Ascending aorta (tissue), 2 donors: ENCODE measurements around the gene FST. TPM values are rescaled to one million over a fixed set of nuclear protein-coding genes. Genes with fewer than 3 reads are reported as not detected.

ENCODE experiments used
- DNase-seq, 2 donors: peaks; one replicate each; pipeline ENCODE4 v3.0.0-alpha.2; 2019; ENCODE audit warnings: low spot score in 2 of 2
- H3K27ac ChIP-seq, 2 donors: fragments of 200-600 bp; sonication (generic); one replicate each; pipeline ENCODE4 v1.5.1; 2016 to 2017; ENCODE audit warnings: mild to moderate bottlenecking in 1 of 2
- H3K27me3 ChIP-seq: fragments of 200-600 bp; sonication (generic); one replicate; pipeline ENCODE4 v1.5.1; 2017
- H3K36me3 ChIP-seq, 2 donors: fragments of 200-600 bp; sonication (generic); one replicate each; pipeline ENCODE4 v1.5.1; 2016
- H3K4me1 ChIP-seq, 2 donors: fragments of 200-600 bp; sonication (generic); one replicate each; pipeline ENCODE4 v1.5.1; 2016 to 2017; ENCODE audit warnings: mild to moderate bottlenecking in 1 of 2
- H3K4me3 ChIP-seq, 2 donors: fragments of 200-600 bp; sonication (generic); one replicate each; pipeline ENCODE4 v1.5.1; 2016 to 2017; ENCODE audit warnings: mild to moderate bottlenecking in 1 of 2
- H3K9me3 ChIP-seq, 2 donors: fragments of 200-600 bp; sonication (generic); one replicate each; pipeline ENCODE4 v1.5.1; 2016
- CTCF ChIP-seq, 3 experiments: fragments of 200-600 bp in 2 of 3; fragments of 450-650 bp in 1 of 3; sonication (generic) in 2 of 3; IDR thresholded peaks; one replicate each; pipeline ENCODE4 v1.5.1; 2016 to 2019; ENCODE audit warnings: antibody characterized with exemption in 3 of 3, mild to moderate bottlenecking in 1 of 3, moderate library complexity in 1 of 3
- intact Hi-C: fragments of 100-400 bp; cut with DNase I; formaldehyde crosslinking; loops from one replicate; pipeline ENCODE4 v1.15.1; 2023
- total RNA-seq: library from RNA; depleted of rRNA; stranded (reverse); fragments of >200 nt; gene quantifications from one replicate; pipeline ENCODE4 v1.1.0, GENCODE V29; 2016

The FST gene
- total RNA-seq, 1 donor from 2014 or later, result 0.21 TPM

GRCh38 chr5:53507013-53507412 lies 26.6 kb downstream of the FST start:
- no peak overlapping the region for H3K27ac ChIP-seq
- no peaks in the 10 kb centered on the region for H3K36me3 ChIP-seq
- peaks cover 0 to 20% of the 10 kb centered on the region in 2 donors for H3K9me3 ChIP-seq
- no peaks in the 10 kb centered on the region for H3K4me1 ChIP-seq
- no peak for TF ChIP-seq CTCF (IDR thresholded peaks at IDR 0.05)
- H3K27me3 ChIP-seq, result no peaks in the 10 kb centered on the region
- no peak overlapping the region for H3K4me3 ChIP-seq
- no peak for DNase-seq
- intact Hi-C loops, result no loop called here

GRCh38 chr5:53508125-53508524 lies 27.7 kb downstream of the FST start:
- Histone ChIP-seq H3K4me1 (no peaks in the 10 kb centered on the region), H3K36me3 (no peaks in the 10 kb centered on the region), H3K27ac (no peak overlapping the region), H3K27me3 (no peaks in the 10 kb centered on the region), H3K4me3 (no peak overlapping the region), H3K9me3 (peaks cover 0 to 21% of the 10 kb centered on the region in 2 donors)
- intact Hi-C loops, result no loop called here
- DNase-seq, result no peak
- TF ChIP-seq CTCF (IDR thresholded peaks at IDR 0.05), result no peak

- TF ChIP-seq CTCF (IDR thresholded peaks at IDR 0.05), result no peak
- no peaks in the 10 kb centered on the region for H3K27me3 ChIP-seq
- DNase-seq, result no peak
- H3K27ac ChIP-seq, result no peak overlapping the region
- intact Hi-C loops, result no loop called here
- H3K4me3 ChIP-seq, result no peak overlapping the region
- no peaks in the 10 kb centered on the region for H3K4me1 ChIP-seq
- H3K9me3 ChIP-seq, result peaks cover 0 to 21% of the 10 kb centered on the region in 2 donors
- H3K36me3 ChIP-seq, result no peaks in the 10 kb centered on the region
These were observed 32.1 kb downstream of the FST start for GRCh38 chr5:53512539-53512938.

DNA sequence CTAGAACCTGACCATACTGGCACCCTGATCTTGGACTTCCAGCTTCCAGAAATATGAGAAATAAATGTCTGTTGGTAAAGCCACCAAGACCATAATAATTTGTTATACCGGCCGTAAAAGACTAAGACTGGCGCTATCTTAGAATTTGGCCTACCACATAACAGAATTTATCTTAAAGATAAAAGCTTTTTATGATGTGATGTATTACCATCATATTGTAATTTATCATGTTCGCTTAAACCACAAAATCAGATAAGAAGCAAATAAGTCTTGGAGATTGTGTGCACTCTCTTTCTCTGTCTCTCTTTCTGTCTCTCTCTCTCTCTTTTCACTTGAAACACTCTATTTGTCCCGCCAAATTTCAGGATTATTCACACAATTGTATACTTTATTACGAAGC lies 35.6 kb downstream of the FST start:
- Histone ChIP-seq H3K27me3 (no peaks in the 10 kb centered on the region), H3K36me3 (no peaks in the 10 kb centered on the region), H3K4me3 (no peak overlapping the region), H3K27ac (no peak overlapping the region), H3K9me3 (peaks cover 0 to 8% of the 10 kb centered on the region in 2 donors), H3K4me1 (no peaks in the 10 kb centered on the region)
- TF ChIP-seq CTCF (IDR thresholded peaks at IDR 0.05), result no peak
- no peak for DNase-seq
- intact Hi-C loops, result no loop called here

- Histone ChIP-seq H3K27me3 (no peaks in the 10 kb centered on the region), H3K4me3 (no peak overlapping the region), H3K36me3 (no peaks in the 10 kb centered on the region), H3K9me3 (peaks cover 0 to 5% of the 10 kb centered on the region in 2 donors), H3K4me1 (no peaks in the 10 kb centered on the region), H3K27ac (no peak overlapping the region)
- intact Hi-C loops, result no loop called here
- TF ChIP-seq CTCF (IDR thresholded peaks at IDR 0.05), result no peak
- DNase-seq, result no peak
These were observed 40.4 kb downstream of the FST start for GRCh38 chr5:53520813-53521212.

Other genes with a start within 250 kb of the FST start
- 3.0 TPM for gene NDUFS4, start 80.0 kb downstream of the FST start, total RNA-seq